Cardiac septum (tissue), 1 donor: Measurements from ENCODE around the gene PPP1R37. TPM values are rescaled to one million over a fixed set of nuclear protein-coding genes. Genes with fewer than 3 reads are reported as not detected.

ENCODE experiments used
- DNase-seq: peaks from one replicate; pipeline ENCODE4 v3.0.0-alpha.2; 2020; ENCODE audit warnings: low spot score
- intact Hi-C: fragments of 100-400 bp; cut with DNase I; formaldehyde crosslinking; loops from one replicate; pipeline ENCODE4 v1.14.0; 2022
- total RNA-seq: library from RNA; stranded (reverse); fragmentation: NEBNext Ultra II Directional; extraction: Animal tissue kit (Norgen Biotek cat#: 25700); gene quantifications from one replicate; pipeline ENCODE4 v1.2.1, GENCODE V29; 2021
- donor health status: DM: no; HTN: no; CAD: no.

The PPP1R37 gene
- total RNA-seq, 1 donor from 2014 or later: 18.6 TPM

- no peak for DNase-seq
- intact Hi-C loops: no loop called here
Observed at GRCh38 chr19:45145270-45146189, 52.6 kb downstream of the PPP1R37 start.

- intact Hi-C loops: no loop called here
Observed at GRCh38 chr19:45146251-45146650, 53.3 kb downstream of the PPP1R37 start.

GRCh38 chr19:45146741-45147205, 53.8 kb downstream of the PPP1R37 start:
- DNase-seq: no peak
- intact Hi-C loops: no loop called here

More at GRCh38 chr19:45146251-45146650, 53.3 kb downstream of the PPP1R37 start:
- no peak for DNase-seq

GRCh38 chr19:45147835-45148676, 55.1 kb downstream of the PPP1R37 start:
- no peak for DNase-seq
- intact Hi-C loops: no loop called here

GRCh38 chr19:45149129-45149528, 56.1 kb downstream of the PPP1R37 start:
- no peak for DNase-seq
- intact Hi-C loops: no loop called here

- intact Hi-C loops: no loop called here
- DNase-seq: no peak
Observed at GRCh38 chr19:45150180-45150579, 57.2 kb downstream of the PPP1R37 start.

- intact Hi-C loops: no loop called here
- no peak for DNase-seq
Observed at GRCh38 chr19:45150751-45151281, 57.8 kb downstream of the PPP1R37 start.

GRCh38 chr19:45151320-45151719, 58.3 kb downstream of the PPP1R37 start:
- intact Hi-C loops: no loop called here
- DNase-seq: no peak

- intact Hi-C loops: no loop called here
- no peak for DNase-seq
Observed at GRCh38 chr19:45151821-45152503, 59.0 kb downstream of the PPP1R37 start.

GRCh38 chr19:45152504-45153338, 59.7 kb downstream of the PPP1R37 start:
- intact Hi-C loops: no loop called here
- DNase-seq: no peak

GRCh38 chr19:45153339-45154063, 60.5 kb downstream of the PPP1R37 start:
- DNase-seq: no peak
- intact Hi-C loops: no loop called here

GRCh38 chr19:45154064-45154827, 61.3 kb downstream of the PPP1R37 start:
- no peak for DNase-seq

GRCh38 chr19:45156011-45156630, 63.1 kb downstream of the PPP1R37 start:
- no peak for DNase-seq
- intact Hi-C loops: no loop called here

More at GRCh38 chr19:45154064-45154827, 61.3 kb downstream of the PPP1R37 start:
- intact Hi-C loops: no loop called here

GRCh38 chr19:45156751-45157150, 63.8 kb downstream of the PPP1R37 start:
- intact Hi-C loops: no loop called here
- no peak for DNase-seq

- no peak for DNase-seq
- intact Hi-C loops: no loop called here
Observed at GRCh38 chr19:45158503-45159209, 65.7 kb downstream of the PPP1R37 start.
